Nephron (organoid): ENCODE measurements around the gene KRT72.

Source experiments
- H3K27ac Mint-ChIP-seq, 3 experiments: 2 replicates each; pipeline ENCODE4 v1.8.0; 2020; ENCODE audit warnings: mixed read lengths in 3 of 3, mild to moderate bottlenecking in 2 of 3, moderate library complexity in 1 of 3
- H3K27me3 Mint-ChIP-seq: 2 replicates; pipeline ENCODE4 v1.8.0; 2021; ENCODE audit warnings: low read depth, mild to moderate bottlenecking, moderate library complexity, mixed read lengths
- H3K36me3 Mint-ChIP-seq: 2 replicates; pipeline ENCODE4 v1.8.0; 2020; ENCODE audit warnings: low read depth, mixed read lengths
- H3K4me1 Mint-ChIP-seq: 2 replicates; pipeline ENCODE4 v1.8.0; 2020; ENCODE audit warnings: mixed read lengths
- H3K4me3 Mint-ChIP-seq, 3 experiments: 2 replicates each; pipeline ENCODE4 v1.8.0; 2020; ENCODE audit warnings: mild to moderate bottlenecking in 3 of 3, mixed read lengths in 3 of 3, moderate library complexity in 2 of 3
- H3K9me3 Mint-ChIP-seq: 2 replicates; pipeline ENCODE4 v1.8.0; 2020; ENCODE audit warnings: mixed read lengths
- CTCF ChIP-seq, 3 experiments: fragments of 200-600 bp; sonication (generic); IDR thresholded peaks; one replicate each; pipeline ENCODE4 v1.5.0; 2021; ENCODE audit warnings: antibody characterized with exemption in 3 of 3; ENCODE audit not compliant: unreplicated experiment in 3 of 3

The KRT72 gene

DNA sequence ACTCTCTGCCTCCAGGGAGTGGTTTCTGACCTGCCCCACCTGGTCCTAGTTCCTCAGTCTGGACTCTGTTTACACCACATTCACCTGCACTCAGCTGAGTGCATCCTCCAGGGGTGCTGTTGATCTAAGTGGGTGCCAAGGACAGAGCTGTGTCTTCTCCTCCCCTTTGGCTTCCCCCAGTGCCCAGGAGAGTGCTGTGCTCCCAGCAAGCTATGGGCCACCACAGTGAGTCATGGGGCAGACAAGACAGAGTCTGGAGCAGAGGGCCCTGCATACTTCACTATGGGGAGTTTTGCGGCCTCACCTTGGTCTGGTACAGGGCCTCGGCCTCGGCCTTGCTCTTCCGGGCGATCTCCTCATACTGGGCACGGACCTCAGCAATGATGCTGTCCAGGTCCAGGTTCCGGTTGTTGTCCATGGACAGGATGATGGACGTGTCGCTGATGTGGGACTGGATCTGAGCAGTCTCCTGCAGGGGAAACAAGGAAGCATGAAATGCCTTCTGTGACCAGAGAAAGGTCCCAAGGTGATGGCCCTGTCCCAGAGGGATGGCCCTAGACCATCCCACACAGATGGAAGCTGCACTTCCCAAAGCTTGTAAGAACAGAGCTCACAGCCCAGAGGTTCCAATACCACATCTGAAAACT is 12.2 kb upstream of the KRT72 start:
- H3K27me3 Mint-ChIP-seq: peaks cover 64% of the 10 kb centered on the region
- H3K9me3 Mint-ChIP-seq: no peaks in the 10 kb centered on the region
- H3K4me1 Mint-ChIP-seq: no peaks in the 10 kb centered on the region
- no peak overlapping the region for H3K27ac Mint-ChIP-seq
- no peak for TF ChIP-seq CTCF (IDR thresholded peaks at IDR 0.05; ENCODE audit: unreplicated experiment in 3 of 3)
- no peaks in the 10 kb centered on the region for H3K36me3 Mint-ChIP-seq
- no peak overlapping the region for H3K4me3 Mint-ChIP-seq

DNA sequence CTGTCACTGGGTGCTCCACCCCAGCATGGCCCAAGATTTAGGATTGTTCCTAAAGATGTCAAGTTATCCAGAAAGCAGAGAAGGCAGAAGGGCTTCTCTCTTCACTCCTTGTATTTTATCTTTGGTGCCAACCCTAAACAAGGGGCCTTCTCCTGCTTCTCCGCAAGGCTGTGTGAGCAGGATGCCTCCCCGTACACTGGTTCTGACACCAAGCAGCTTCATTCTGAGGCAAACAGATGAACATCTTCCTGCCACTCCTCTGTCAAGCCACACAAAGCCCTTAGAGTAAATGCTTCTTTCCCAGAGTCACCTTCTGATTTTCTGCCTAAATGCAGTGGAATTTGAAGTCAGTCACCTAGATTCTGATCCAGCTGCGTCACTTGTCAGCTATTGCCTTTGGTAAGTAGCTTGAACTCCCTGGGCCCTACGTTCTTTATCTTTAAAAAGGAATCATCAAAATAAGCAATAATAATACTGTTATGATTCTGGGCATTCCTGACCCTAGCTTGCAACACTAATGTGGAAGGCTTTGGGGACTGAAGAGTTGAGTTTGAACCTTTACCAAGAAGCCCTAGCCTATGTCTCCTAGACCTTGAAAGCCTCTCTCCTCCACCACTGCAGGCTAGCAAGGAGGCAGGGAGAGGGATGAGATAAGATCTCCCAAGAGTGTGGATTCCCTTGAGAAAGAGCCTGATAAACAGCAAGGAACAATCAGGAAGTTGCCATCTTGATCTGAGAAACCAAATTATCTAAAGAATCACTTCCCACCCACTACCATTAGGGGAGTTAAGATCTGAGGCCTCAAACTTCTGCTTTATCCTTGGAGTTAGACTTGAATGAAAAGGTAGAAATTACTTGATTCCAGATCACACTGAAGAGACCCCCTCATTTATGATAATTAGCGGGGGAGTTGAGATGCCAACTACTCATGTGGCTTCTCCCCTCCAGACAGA is 11.4 kb upstream of the KRT72 start:
- H3K4me3 Mint-ChIP-seq: no peak overlapping the region
- no peaks in the 10 kb centered on the region for H3K36me3 Mint-ChIP-seq
- no peaks in the 10 kb centered on the region for H3K4me1 Mint-ChIP-seq
- no peak for TF ChIP-seq CTCF (IDR thresholded peaks at IDR 0.05; ENCODE audit: unreplicated experiment in 3 of 3)
- H3K9me3 Mint-ChIP-seq: no peaks in the 10 kb centered on the region
- H3K27me3 Mint-ChIP-seq: peaks cover 71% of the 10 kb centered on the region
- no peak overlapping the region for H3K27ac Mint-ChIP-seq

- Mint-ChIP-seq H3K36me3 (no peaks in the 10 kb centered on the region), H3K4me3 (no peak overlapping the region), H3K27ac (no peak overlapping the region), H3K27me3 (peaks cover 67% of the 10 kb centered on the region), H3K9me3 (no peaks in the 10 kb centered on the region), H3K4me1 (no peaks in the 10 kb centered on the region)
- TF ChIP-seq CTCF (IDR thresholded peaks at IDR 0.05; ENCODE audit: unreplicated experiment in 3 of 3): no peak
Observed at GRCh38 chr12:52611080-52611468, 9.8 kb upstream of the KRT72 start.

GRCh38 chr12:52608826-52609630 is 7.8 kb upstream of the KRT72 start:
- TF ChIP-seq CTCF (IDR thresholded peaks at IDR 0.05; ENCODE audit: unreplicated experiment in 3 of 3): no peak
- Mint-ChIP-seq H3K4me3 (no peak overlapping the region), H3K9me3 (no peaks in the 10 kb centered on the region), H3K36me3 (no peaks in the 10 kb centered on the region), H3K27ac (no peak overlapping the region), H3K27me3 (peaks cover 63% of the 10 kb centered on the region), H3K4me1 (no peaks in the 10 kb centered on the region)

- no peak overlapping the region for H3K4me3 Mint-ChIP-seq
- H3K9me3 Mint-ChIP-seq: no peaks in the 10 kb centered on the region
- peaks cover 62% of the 10 kb centered on the region for H3K27me3 Mint-ChIP-seq
- TF ChIP-seq CTCF (IDR thresholded peaks at IDR 0.05; ENCODE audit: unreplicated experiment in 3 of 3): no peak
- H3K36me3 Mint-ChIP-seq: no peaks in the 10 kb centered on the region
- no peaks in the 10 kb centered on the region for H3K4me1 Mint-ChIP-seq
- H3K27ac Mint-ChIP-seq: no peak overlapping the region
Observed at GRCh38 chr12:52608161-52608560, 6.9 kb upstream of the KRT72 start.
